SK-N-SH (cell line): ENCODE measurements around the gene NAV1. TPM values are rescaled to one million over a fixed set of nuclear protein-coding genes. Genes with fewer than 3 reads are reported as not detected.
"Not testable (repeated sequence)": the region's sequence is repeated elsewhere in the genome, so short reads cannot be mapped to it uniquely, and the experiment has no call there.

Experiments
- CTCF ChIA-PET: fragments of 300-600, 350-600 bp; formaldehyde crosslinking; extraction: SDS; loops from one replicate; lab custom pipeline; 2021; lab: Yijun Ruan, JAX
- POLR2A ChIA-PET: fragments of 350-600 bp; sonication (Branson Sonifier 250); formaldehyde crosslinking; extraction: SDS; loops from one replicate; lab custom pipeline; 2020; ENCODE audit warnings: antibody characterized with exemption, inconsistent platforms; lab: Yijun Ruan, JAX
- DNase-seq: peaks from one replicate; pipeline ENCODE4 v3.0.0; 2012
- H2AFZ ChIP-seq: fragments of 200-600 bp; sonication (generic); 2 replicates; pipeline ENCODE4 v1.8.1; 2016; ENCODE audit warnings: antibody characterized with exemption, mild to moderate bottlenecking, low read depth
- H3F3A ChIP-seq: fragments of 200-600 bp; sonication (generic); replicated peaks from 2 replicates; pipeline ENCODE3; 2016; ENCODE audit warnings: antibody characterized with exemption, mild to moderate bottlenecking; ENCODE audit not compliant: insufficient read depth
- H3K27ac ChIP-seq, 2 experiments: fragments of 200-500 bp in 1 of 2; fragments of 200-600 bp in 1 of 2; sonication (Bioruptor generic) in 1 of 2; sonication (generic), shearing (Covaris generic) in 1 of 2; 2 replicates each; pipeline versions ENCODE4 v1.5.1 to v1.6.1; 2014 to 2016; ENCODE audit warnings: low read depth in 2 of 2, inconsistent platforms in 1 of 2, low read length in 1 of 2, mild to moderate bottlenecking in 1 of 2, mixed read lengths in 1 of 2
- H3K27me3 ChIP-seq: fragments of 200-600 bp; sonication (generic), shearing (Covaris generic); 2 replicates; pipeline ENCODE4 v1.6.1; 2016; ENCODE audit warnings: mixed run types; ENCODE audit not compliant: insufficient read depth
- H3K36me3 ChIP-seq, 2 experiments: fragments of 200-500 bp in 1 of 2; fragments of 200-600 bp in 1 of 2; sonication (Bioruptor generic) in 1 of 2; sonication (generic) in 1 of 2; replicated peaks in 1 of 2; 2 replicates each; pipeline versions ENCODE3 to v1.5.1; 2014 to 2016; ENCODE audit warnings: low read length in 1 of 2, mild to moderate bottlenecking in 1 of 2; ENCODE audit not compliant: insufficient read depth in 2 of 2, control insufficient read depth in 1 of 2
- H3K4me1 ChIP-seq, 2 experiments: fragments of 200-500 bp in 1 of 2; fragments of 200-600 bp in 1 of 2; sonication (Bioruptor generic) in 1 of 2; sonication (generic), shearing (Covaris generic) in 1 of 2; 2 replicates each; pipeline versions ENCODE4 v1.5.1 to v1.6.1; 2014 to 2016; ENCODE audit warnings: low read depth in 1 of 2, low read length in 1 of 2, mixed run types in 1 of 2; ENCODE audit not compliant: insufficient read depth in 2 of 2, control insufficient read depth in 1 of 2
- H3K4me2 ChIP-seq: fragments of 200-600 bp; sonication (generic), shearing (Covaris generic); 2 replicates; pipeline ENCODE4 v1.6.1; 2017; ENCODE audit warnings: mixed run types
- H3K4me3 ChIP-seq, 2 experiments: fragments of 200-500 bp in 1 of 2; fragments of 200-600 bp in 1 of 2; sonication (Bioruptor generic) in 1 of 2; sonication (generic), shearing (Covaris generic) in 1 of 2; 2 replicates each; pipeline versions ENCODE4 v1.5.1 to v1.8.1; 2014 to 2016; ENCODE audit warnings: low read depth in 2 of 2, inconsistent platforms in 1 of 2, low read length in 1 of 2, mild to moderate bottlenecking in 1 of 2, mixed read lengths in 1 of 2, moderate library complexity in 1 of 2
- H3K79me2 ChIP-seq: fragments of 200-600 bp; sonication (generic); 2 replicates; pipeline ENCODE4 v1.8.1; 2017; ENCODE audit warnings: mild to moderate bottlenecking; ENCODE audit not compliant: insufficient read depth
- H3K9ac ChIP-seq: fragments of 200-600 bp; sonication (generic); 2 replicates; pipeline ENCODE4 v1.6.1; 2017; ENCODE audit warnings: mixed run types
- H3K9me2 ChIP-seq: fragments of 200-600 bp; sonication (generic); 2 replicates; pipeline ENCODE4 v1.6.1; 2017; ENCODE audit warnings: mixed run types
- H3K9me3 ChIP-seq: fragments of 200-600 bp; sonication (generic); 2 replicates; pipeline ENCODE4 v1.6.1; 2017; ENCODE audit warnings: mixed run types, mild to moderate bottlenecking, moderate library complexity
- H4K20me1 ChIP-seq: fragments of 200-600 bp; sonication (generic); 2 replicates; pipeline ENCODE4 v1.6.1; 2017; ENCODE audit warnings: mild to moderate bottlenecking, mixed run types; ENCODE audit not compliant: insufficient read depth
- POLR2AphosphoS5 ChIP-seq: IDR thresholded peaks from 2 replicates; pipeline ENCODE4 v1.6.1; 2012; ENCODE audit warnings: low read depth, low read length
- RAD21 ChIP-seq: IDR thresholded peaks from 2 replicates; pipeline ENCODE4 v1.6.1; 2012; ENCODE audit warnings: mild to moderate bottlenecking, low read length
- RXRA ChIP-seq: IDR thresholded peaks from 2 replicates; pipeline ENCODE4 v1.4.0; 2012; ENCODE audit warnings: low read depth, mild to moderate bottlenecking, borderline replicate concordance
- SMC3 ChIP-seq: IDR thresholded peaks from 2 replicates; pipeline ENCODE4 v1.6.1; 2012; ENCODE audit warnings: low read depth, low read length, improper control_type of control experiment
- WGBS: methylation state at CpG from one replicate; pipeline ENCODE4 v1.1.6; 2017; ENCODE audit warnings: low lambda C conversion rate; 5-methylcytosine and 5-hydroxymethylcytosine counted together
- polyA plus RNA-seq, 3 experiments: library from polyadenylated mRNA; depleted of rRNA; stranded (reverse); fragments of >200 nt; gene quantifications; 2 replicates each; pipeline ENCODE4 v1.2.3, GENCODE V29; 2012
- TF ChIP-seq, protein P1 (sequence below): IDR thresholded peaks from 2 replicates; pipeline ENCODE4 v1.4.0; 2012; ENCODE audit warnings: low read depth
- TF ChIP-seq, protein P2 (sequence below): IDR thresholded peaks from 2 replicates; pipeline ENCODE4; 2012

The NAV1 gene
- polyA plus RNA-seq, 1 of the 3 experiments (the other 2 are of a cell fraction): 16.1 TPM

- H2AFZ ChIP-seq, H3K4me2 ChIP-seq, H3K9me2 ChIP-seq, H3K27me3 ChIP-seq, DNase-seq, H3K27ac ChIP-seq, H3K9ac ChIP-seq, H4K20me1 ChIP-seq, H3K4me3 ChIP-seq, H3K9me3 ChIP-seq, POLR2A ChIA-PET: not testable (repeated sequence)
- WGBS: 96% methylated on average over 2 of the region's 3 CpGs
- CTCF ChIA-PET: interaction anchor here (1.2 to 31.9 kb wide), 3 partner anchors 7 to 57 kb away, joined by 3 to 860 read pairs (median 860); partner anchors contain the start of gene CSRP1
- Histone ChIP-seq H3K36me3 (peaks cover 21% of the 10 kb centered on the region in 2 experiments), H3F3A (peaks cover 36% of the 10 kb centered on the region), H3K4me1 (peaks cover 23 to 35% of the 10 kb centered on the region in 2 experiments), H3K79me2 (peaks cover 62% of the 10 kb centered on the region)
These were observed 45.8 kb upstream of the NAV1 start for GRCh38 chr1:201493026-201493656.

DNA sequence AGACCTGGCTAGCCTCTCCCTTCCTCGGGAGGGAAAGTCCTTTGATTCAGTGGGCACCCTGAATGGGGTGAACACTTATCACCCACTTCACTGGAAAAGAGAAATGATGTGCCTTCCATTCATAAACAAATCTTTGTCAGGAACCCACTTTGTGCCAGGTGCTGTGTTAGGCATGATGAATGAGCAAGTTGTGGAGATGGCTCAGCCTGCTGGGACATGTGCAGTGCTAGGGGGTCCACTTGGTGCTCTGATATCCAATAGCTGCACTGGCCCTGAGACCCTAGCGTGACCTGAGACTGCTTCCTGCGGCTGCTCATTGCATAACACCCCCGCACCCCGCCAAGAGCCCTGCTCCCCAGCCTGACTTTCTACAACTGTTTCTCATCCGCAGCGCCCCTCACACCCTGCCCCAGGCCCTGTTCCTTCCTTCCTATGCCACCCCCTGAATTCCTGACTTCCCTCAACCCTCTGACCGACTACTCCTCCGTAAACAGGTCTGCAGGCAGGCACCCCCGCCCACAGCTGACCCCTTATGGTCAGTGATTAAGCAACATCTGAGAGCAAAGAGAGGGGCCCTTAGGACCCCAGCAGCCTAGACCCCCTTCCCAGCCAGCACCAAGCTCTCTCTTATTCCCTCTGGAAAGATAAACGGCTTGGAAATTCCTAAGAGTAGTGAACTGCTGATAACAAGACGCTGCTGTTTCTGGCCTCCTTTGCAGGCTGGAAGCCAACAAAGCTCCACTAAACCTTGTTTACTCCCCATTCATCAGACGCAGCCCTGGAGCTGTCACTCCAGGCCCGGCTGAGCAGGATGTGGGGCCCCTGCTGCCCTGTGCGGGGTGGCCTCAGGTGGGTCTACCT lies 44.9 kb upstream of the NAV1 start:
- WGBS: 82% methylated on average over 10 of the region's 15 CpGs
- Histone ChIP-seq H3F3A (peaks cover 36% of the 10 kb centered on the region), H3K9me3 (no peaks in the 10 kb centered on the region), H3K4me1 (peaks cover 18 to 27% of the 10 kb centered on the region in 2 experiments; a peak in 3 of 4 replicates), H3K79me2 (peaks cover 63% of the 10 kb centered on the region), H3K27me3 (no peaks in the 10 kb centered on the region), H3K27ac (no peak overlapping the region), H3K9ac (no peak overlapping the region), H2AFZ (no peak overlapping the region), H3K9me2 (no peaks in the 10 kb centered on the region), H4K20me1 (peaks cover 2% of the 10 kb centered on the region; the same call in 1 of the 2 replicates)
- ChIA-PET CTCF (interaction anchor here (0.8 to 31.9 kb wide), 4 partner anchors 8 to 58 kb away, joined by 3 to 860 read pairs (median 432); partner anchors contain the start of gene CSRP1), POLR2A (no interaction called here)
- TF ChIP-seq SMC3: no peak
- no peak for TF ChIP-seq RXRA
- TF ChIP-seq, protein P1, sequence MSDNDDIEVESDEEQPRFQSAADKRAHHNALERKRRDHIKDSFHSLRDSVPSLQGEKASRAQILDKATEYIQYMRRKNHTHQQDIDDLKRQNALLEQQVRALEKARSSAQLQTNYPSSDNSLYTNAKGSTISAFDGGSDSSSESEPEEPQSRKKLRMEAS: no peak
- TF ChIP-seq RAD21: no peak
- TF ChIP-seq, protein P2, sequence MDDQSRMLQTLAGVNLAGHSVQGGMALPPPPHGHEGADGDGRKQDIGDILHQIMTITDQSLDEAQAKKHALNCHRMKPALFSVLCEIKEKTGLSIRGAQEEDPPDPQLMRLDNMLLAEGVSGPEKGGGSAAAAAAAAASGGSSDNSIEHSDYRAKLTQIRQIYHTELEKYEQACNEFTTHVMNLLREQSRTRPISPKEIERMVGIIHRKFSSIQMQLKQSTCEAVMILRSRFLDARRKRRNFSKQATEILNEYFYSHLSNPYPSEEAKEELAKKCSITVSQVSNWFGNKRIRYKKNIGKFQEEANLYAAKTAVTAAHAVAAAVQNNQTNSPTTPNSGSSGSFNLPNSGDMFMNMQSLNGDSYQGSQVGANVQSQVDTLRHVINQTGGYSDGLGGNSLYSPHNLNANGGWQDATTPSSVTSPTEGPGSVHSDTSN: no peak
- TF ChIP-seq POLR2AphosphoS5: no peak
- TF ChIP-seq, all 33 proteins: peak for 0
- H3K4me3 ChIP-seq: no peak overlapping the region
- no peak for DNase-seq
- H3K4me2 ChIP-seq: no peak overlapping the region
- H3K36me3 ChIP-seq: peaks cover 19 to 20% of the 10 kb centered on the region in 2 experiments
